GM12878 (cell line): Measurements from ENCODE around the gene BCCIP. TPM values are rescaled to one million over a fixed set of nuclear protein-coding genes. Genes with fewer than 3 reads are reported as not detected.

Experiments
- ATAC-seq: fragments of 200-7000 bp; cut with Tn5 transposase; 3 replicates; pipeline ENCODE4 v1.9.1; 2020; ENCODE audit warnings: mild to moderate bottlenecking, moderate library complexity
- BruUV-seq: library from RNA; stranded (reverse); fragments of 400-500 nt; replicated peaks from 2 replicates; lab custom pipeline; 2021; lab: Mats Ljungman, UMichigan
- CTCF ChIA-PET: fragments of 300-600 bp; sonication (Branson Sonifier 250); formaldehyde crosslinking; extraction: SDS; loops from one replicate; lab custom pipeline; 2021; ENCODE audit warnings: inconsistent platforms; lab: Yijun Ruan, JAX
- POLR2A ChIA-PET: fragments of 350-600 bp; formaldehyde crosslinking; extraction: SDS; loops from one replicate; lab custom pipeline; 2021; ENCODE audit warnings: inconsistent platforms; lab: Charles Lee
- RAD21 ChIA-PET: fragments of 300-600 bp; sonication (Branson Sonifier 250); formaldehyde crosslinking; loops from one replicate; lab custom pipeline; 2023; ENCODE audit warnings: antibody characterized with exemption; ENCODE audit not compliant: unreplicated experiment; lab: Charles Lee
- SMC1A ChIA-PET: fragments of 300-600 bp; sonication (Branson Sonifier 250); formaldehyde crosslinking; loops from one replicate; lab custom pipeline; 2023; ENCODE audit not compliant: unreplicated experiment, uncharacterized antibody; lab: Charles Lee
- DNase-seq: peaks from one replicate; pipeline ENCODE4 v3.0.0-alpha.2; 2011; ENCODE audit warnings: low read depth, low spot score
- FAIRE-seq: peaks from 3 replicates; lab custom pipeline; 2011; peaks lifted over from hg19 to GRCh38; lab: Jason Lieb, UNC
- H2AFZ ChIP-seq: 2 replicates; pipeline ENCODE4 v1.6.0; 2011; ENCODE audit warnings: low read depth, low read length, control low read depth; ENCODE audit not compliant: control insufficient read depth
- H3K27ac ChIP-seq: 2 replicates; pipeline ENCODE4 v1.5.1; 2011; ENCODE audit warnings: control low read depth; ENCODE audit not compliant: control insufficient read depth, insufficient read depth
- H3K27me3 ChIP-seq, 2 experiments: replicated peaks in 1 of 2; 2 replicates each; pipeline versions ENCODE4 v1.6.0 to v1.6.1; 2011; ENCODE audit warnings: low read length in 1 of 2; ENCODE audit not compliant: control insufficient read depth in 2 of 2, insufficient read depth in 2 of 2
- H3K36me3 ChIP-seq, 2 experiments: 2 replicates each; pipeline ENCODE4 v1.5.1; 2011; ENCODE audit warnings: low read length in 1 of 2; ENCODE audit not compliant: control insufficient read depth in 2 of 2, insufficient read depth in 2 of 2
- H3K4me1 ChIP-seq: 2 replicates; pipeline ENCODE4 v1.6.1; 2011; ENCODE audit warnings: mild to moderate bottlenecking, low read length, moderate library complexity, mixed read lengths; ENCODE audit not compliant: control insufficient read depth, insufficient read depth
- H3K4me2 ChIP-seq: 2 replicates; pipeline ENCODE4 v1.6.0; 2011; ENCODE audit warnings: control low read depth; ENCODE audit not compliant: control insufficient read depth, insufficient read depth
- H3K4me3 ChIP-seq: fragments of 200-600 bp; sonication (generic); 2 replicates; pipeline ENCODE4 v1.5.1; 2016
- H3K79me2 ChIP-seq: 2 replicates; pipeline ENCODE4 v1.6.0; 2011; ENCODE audit warnings: low read length; ENCODE audit not compliant: control insufficient read depth, insufficient read depth
- H3K9ac ChIP-seq: 2 replicates; pipeline ENCODE4 v1.8.0; 2011; ENCODE audit warnings: low read length, control low read depth, mixed read lengths; ENCODE audit not compliant: control insufficient read depth, insufficient read depth
- H3K9me3 ChIP-seq: replicated peaks from 3 replicates; pipeline ENCODE4 v1.5.1; 2011; ENCODE audit warnings: mild to moderate bottlenecking, low read length; ENCODE audit not compliant: control insufficient read depth, insufficient read depth
- H4K20me1 ChIP-seq: 2 replicates; pipeline ENCODE4 v1.6.0; 2011; ENCODE audit not compliant: control insufficient read depth, insufficient read depth
- CEBPB ChIP-seq, 2 experiments: fragments of 150-350 bp in 1 of 2; IDR thresholded peaks; 2 replicates each; pipeline ENCODE4 v1.6.1; 2012 to 2014; ENCODE audit warnings: low read depth in 2 of 2, low read length in 2 of 2, borderline replicate concordance in 1 of 2, inconsistent platforms in 1 of 2
- EZH2 ChIP-seq: IDR thresholded peaks from 2 replicates; pipeline ENCODE4 v1.6.1; 2012; ENCODE audit warnings: low read depth, mild to moderate bottlenecking, control low read depth, inconsistent platforms, low read length, borderline replicate concordance; ENCODE audit not compliant: control insufficient read depth
- GABPA ChIP-seq: IDR thresholded peaks from 2 replicates; pipeline ENCODE4 v1.6.1; 2014; ENCODE audit warnings: antibody characterized with exemption, low read depth, mild to moderate bottlenecking, inconsistent platforms
- HDGF ChIP-seq: fragments of 450-650 bp; IDR thresholded peaks from 2 replicates; pipeline ENCODE4 v1.6.1; 2016; ENCODE audit warnings: antibody characterized with exemption
- NR2C2 ChIP-seq: IDR thresholded peaks from 2 replicates; pipeline ENCODE4 v1.6.1; 2011; ENCODE audit warnings: borderline replicate concordance, low read depth; ENCODE audit not compliant: control insufficient read depth, insufficient read length
- RB1 ChIP-seq: fragments of 450-650 bp; formaldehyde crosslinking; IDR thresholded peaks from 2 replicates; pipeline ENCODE4 v1.6.1; 2017; ENCODE audit warnings: mild to moderate bottlenecking, borderline replicate concordance
- SMAD5 ChIP-seq: IDR thresholded peaks from 2 replicates; pipeline ENCODE4 v1.6.1; 2016; ENCODE audit warnings: antibody characterized with exemption, low read depth
- SPI1 ChIP-seq: IDR thresholded peaks from 2 replicates; pipeline ENCODE4 v1.6.1; 2011; ENCODE audit warnings: low read depth, mild to moderate bottlenecking, low read length, moderate library complexity, borderline replicate concordance; ENCODE audit not compliant: insufficient read depth
- SRF ChIP-seq, 2 experiments: IDR thresholded peaks; 2 replicates each; pipeline ENCODE4 v1.6.1; 2011; ENCODE audit warnings: low read depth in 2 of 2, low read length in 2 of 2, mild to moderate bottlenecking in 1 of 2, moderate library complexity in 1 of 2
- ZNF24 ChIP-seq: fragments of 450-650 bp; IDR thresholded peaks from 2 replicates; pipeline ENCODE4 v1.6.1; 2017; ENCODE audit warnings: antibody characterized with exemption, mild to moderate bottlenecking
- whole genome bisulfite sequencing: methylation state at CpG from one replicate; pipeline ENCODE4 v1.1.6; 2016; ENCODE audit warnings: low lambda C conversion rate; ENCODE audit not compliant: insufficient replicate concordance, insufficient coverage; ENCODE audit errors: missing lambda C conversion rate; 5-methylcytosine and 5-hydroxymethylcytosine counted together
- in situ Hi-C: fragments of 300-500 bp; cut with MboI; formaldehyde crosslinking; loops from 9 replicates; pipeline ENCODE4 v1.14.3; 2018; ENCODE audit warnings: mixed read lengths
- intact Hi-C: fragments of 100-400 bp; cut with micrococcal nuclease; formaldehyde crosslinking; loops from one replicate; pipeline ENCODE4 v1.14.2; 2022; ENCODE audit not compliant: unreplicated experiment
- polyA plus RNA-seq, 11 experiments: library from polyadenylated mRNA; depleted of rRNA in 4 of 11; unstranded in 6 of 11; stranded (reverse) in 5 of 11; fragments of >200 nt; fragmentation: Nextera tagmentation in 4 of 11; fragmentation: Illumina TruSeq in 1 of 11; extraction: Ambion mirVana in 4 of 11; extraction: Trizol in 1 of 11; gene quantifications; 1 replicate in 1 of 11; 2 replicates in 10 of 11; pipeline versions ENCODE4 v1.2.1 to v1.2.3, GENCODE V29; 2011 to 2016; ENCODE audit warnings: inconsistent platforms in 2 of 11, missing spikeins in 2 of 11, low read depth in 1 of 11
- total RNA-seq, 4 experiments: library from RNA; depleted of rRNA in 3 of 4; stranded (reverse); fragments of >200 nt in 3 of 4; fragmentation: Illumina TruSeq in 1 of 4; extraction: Trizol in 1 of 4; gene quantifications; 2 replicates each; pipeline versions ENCODE4 v1.2.1 to v1.2.3, GENCODE V29; 2013 to 2021
- TF ChIP-seq, protein P1 (sequence below): fragments of 450-650 bp; IDR thresholded peaks from 2 replicates; pipeline ENCODE4 v1.6.1; 2017; ENCODE audit warnings: mild to moderate bottlenecking, moderate library complexity
- TF ChIP-seq, protein P2 (sequence below): fragments of 450-650 bp; IDR thresholded peaks from 2 replicates; pipeline ENCODE4 v1.6.1; 2017; ENCODE audit warnings: mild to moderate bottlenecking, low read depth, inconsistent platforms; ENCODE audit not compliant: poor library complexity, severe bottlenecking
- TF ChIP-seq, protein P3 (sequence below): fragments of 150-350 bp; IDR thresholded peaks from 2 replicates; pipeline ENCODE4 v1.6.1; 2014; ENCODE audit warnings: mild to moderate bottlenecking, low read depth, low read length

BCCIP gene
- total and polyA plus RNA-seq, 10 of the 15 experiments (the other 5 are each of a cell fraction or from before 2014, with no cell fraction given) = 61.2 to 225 (median 127) TPM

DNA sequence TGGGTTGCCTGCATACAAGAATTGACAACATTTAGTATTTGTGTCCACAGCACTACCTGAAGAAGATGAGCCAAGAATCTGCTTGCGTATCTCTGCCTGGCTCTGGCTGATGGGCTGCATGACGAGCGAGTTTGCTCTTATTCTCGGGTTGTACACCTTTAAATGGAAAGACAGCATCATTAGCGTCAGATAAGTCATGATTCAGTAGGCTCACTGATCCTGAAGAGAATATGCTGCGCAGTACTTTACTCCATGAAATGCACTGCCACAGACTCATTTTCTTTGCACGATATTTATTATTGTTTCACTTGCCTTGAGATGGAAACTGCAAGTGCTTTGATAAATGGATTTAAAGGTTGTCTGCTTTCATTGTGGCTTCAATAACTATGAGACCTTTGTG lies 29.1 kb downstream of the BCCIP start:
- no peak for TF ChIP-seq SPI1
- no peak for TF ChIP-seq CEBPB (IDR thresholded peaks at IDR 0.05; ENCODE audit: borderline replicate concordance in 1 of 2, low read depth in 2 of 2, low read length in 2 of 2)
- TF ChIP-seq SMAD5 = no peak
- TF ChIP-seq EZH2 = no peak
- no peak for TF ChIP-seq RB1
- no peak for TF ChIP-seq GABPA
- no peak for TF ChIP-seq ZNF24
- TF ChIP-seq, protein P1, sequence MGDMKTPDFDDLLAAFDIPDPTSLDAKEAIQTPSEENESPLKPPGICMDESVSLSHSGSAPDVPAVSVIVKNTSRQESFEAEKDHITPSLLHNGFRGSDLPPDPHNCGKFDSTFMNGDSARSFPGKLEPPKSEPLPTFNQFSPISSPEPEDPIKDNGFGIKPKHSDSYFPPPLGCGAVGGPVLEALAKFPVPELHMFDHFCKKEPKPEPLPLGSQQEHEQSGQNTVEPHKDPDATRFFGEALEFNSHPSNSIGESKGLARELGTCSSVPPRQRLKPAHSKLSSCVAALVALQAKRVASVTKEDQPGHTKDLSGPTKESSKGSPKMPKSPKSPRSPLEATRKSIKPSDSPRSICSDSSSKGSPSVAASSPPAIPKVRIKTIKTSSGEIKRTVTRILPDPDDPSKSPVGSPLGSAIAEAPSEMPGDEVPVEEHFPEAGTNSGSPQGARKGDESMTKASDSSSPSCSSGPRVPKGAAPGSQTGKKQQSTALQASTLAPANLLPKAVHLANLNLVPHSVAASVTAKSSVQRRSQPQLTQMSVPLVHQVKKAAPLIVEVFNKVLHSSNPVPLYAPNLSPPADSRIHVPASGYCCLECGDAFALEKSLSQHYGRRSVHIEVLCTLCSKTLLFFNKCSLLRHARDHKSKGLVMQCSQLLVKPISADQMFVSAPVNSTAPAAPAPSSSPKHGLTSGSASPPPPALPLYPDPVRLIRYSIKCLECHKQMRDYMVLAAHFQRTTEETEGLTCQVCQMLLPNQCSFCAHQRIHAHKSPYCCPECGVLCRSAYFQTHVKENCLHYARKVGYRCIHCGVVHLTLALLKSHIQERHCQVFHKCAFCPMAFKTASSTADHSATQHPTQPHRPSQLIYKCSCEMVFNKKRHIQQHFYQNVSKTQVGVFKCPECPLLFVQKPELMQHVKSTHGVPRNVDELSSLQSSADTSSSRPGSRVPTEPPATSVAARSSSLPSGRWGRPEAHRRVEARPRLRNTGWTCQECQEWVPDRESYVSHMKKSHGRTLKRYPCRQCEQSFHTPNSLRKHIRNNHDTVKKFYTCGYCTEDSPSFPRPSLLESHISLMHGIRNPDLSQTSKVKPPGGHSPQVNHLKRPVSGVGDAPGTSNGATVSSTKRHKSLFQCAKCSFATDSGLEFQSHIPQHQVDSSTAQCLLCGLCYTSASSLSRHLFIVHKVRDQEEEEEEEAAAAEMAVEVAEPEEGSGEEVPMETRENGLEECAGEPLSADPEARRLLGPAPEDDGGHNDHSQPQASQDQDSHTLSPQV = no peak
- TF ChIP-seq, protein P2, sequence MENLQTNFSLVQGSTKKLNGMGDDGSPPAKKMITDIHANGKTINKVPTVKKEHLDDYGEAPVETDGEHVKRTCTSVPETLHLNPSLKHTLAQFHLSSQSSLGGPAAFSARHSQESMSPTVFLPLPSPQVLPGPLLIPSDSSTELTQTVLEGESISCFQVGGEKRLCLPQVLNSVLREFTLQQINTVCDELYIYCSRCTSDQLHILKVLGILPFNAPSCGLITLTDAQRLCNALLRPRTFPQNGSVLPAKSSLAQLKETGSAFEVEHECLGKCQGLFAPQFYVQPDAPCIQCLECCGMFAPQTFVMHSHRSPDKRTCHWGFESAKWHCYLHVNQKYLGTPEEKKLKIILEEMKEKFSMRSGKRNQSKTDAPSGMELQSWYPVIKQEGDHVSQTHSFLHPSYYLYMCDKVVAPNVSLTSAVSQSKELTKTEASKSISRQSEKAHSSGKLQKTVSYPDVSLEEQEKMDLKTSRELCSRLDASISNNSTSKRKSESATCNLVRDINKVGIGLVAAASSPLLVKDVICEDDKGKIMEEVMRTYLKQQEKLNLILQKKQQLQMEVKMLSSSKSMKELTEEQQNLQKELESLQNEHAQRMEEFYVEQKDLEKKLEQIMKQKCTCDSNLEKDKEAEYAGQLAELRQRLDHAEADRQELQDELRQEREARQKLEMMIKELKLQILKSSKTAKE = no peak
- no peak for TF ChIP-seq NR2C2
- TF ChIP-seq, protein P3, sequence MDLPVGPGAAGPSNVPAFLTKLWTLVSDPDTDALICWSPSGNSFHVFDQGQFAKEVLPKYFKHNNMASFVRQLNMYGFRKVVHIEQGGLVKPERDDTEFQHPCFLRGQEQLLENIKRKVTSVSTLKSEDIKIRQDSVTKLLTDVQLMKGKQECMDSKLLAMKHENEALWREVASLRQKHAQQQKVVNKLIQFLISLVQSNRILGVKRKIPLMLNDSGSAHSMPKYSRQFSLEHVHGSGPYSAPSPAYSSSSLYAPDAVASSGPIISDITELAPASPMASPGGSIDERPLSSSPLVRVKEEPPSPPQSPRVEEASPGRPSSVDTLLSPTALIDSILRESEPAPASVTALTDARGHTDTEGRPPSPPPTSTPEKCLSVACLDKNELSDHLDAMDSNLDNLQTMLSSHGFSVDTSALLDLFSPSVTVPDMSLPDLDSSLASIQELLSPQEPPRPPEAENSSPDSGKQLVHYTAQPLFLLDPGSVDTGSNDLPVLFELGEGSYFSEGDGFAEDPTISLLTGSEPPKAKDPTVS = no peak
- no peak for TF ChIP-seq SRF (IDR thresholded peaks at IDR 0.05; ENCODE audit: low read depth in 2 of 2, low read length in 2 of 2)
- TF ChIP-seq HDGF = no peak
- Histone ChIP-seq H3K4me2 (no peak overlapping the region), H3K79me2 (no peaks in the 10 kb centered on the region), H2AFZ (no peak overlapping the region), H4K20me1 (no peaks in the 10 kb centered on the region), H3K27ac (no peak overlapping the region), H3K27me3 (no peaks in the 10 kb centered on the region), H3K9ac (no peak overlapping the region), H3K4me3 (no peak overlapping the region), H3K4me1 (no peaks in the 10 kb centered on the region), H3K9me3 (no peaks in the 10 kb centered on the region), H3K36me3 (no peaks in the 10 kb centered on the region; a peak in 1 of 4 replicates)
- DNase-seq (no peak), FAIRE-seq (no peak), ATAC-seq (no peak)
- SMC1A ChIA-PET = no interaction called here
- no TSS peak for BruUV-seq
- WGBS = 98% methylated on average over 7 of the region's 7 CpGs
- in situ Hi-C loops = no loop called here
- POLR2A ChIA-PET = no interaction called here
- intact Hi-C loops = no loop called here
- CTCF ChIA-PET = no interaction called here
- RAD21 ChIA-PET = no interaction called here
